GM12874 (cell line): ENCODE data around the gene FAM221B.

ENCODE experiments used
- TF ChIP-seq, protein P1 (sequence below): IDR thresholded peaks from 2 replicates; pipeline ENCODE4 v1.5.1; 2011; ENCODE audit warnings: low read depth, mild to moderate bottlenecking, control low read depth, low read length, moderate library complexity; ENCODE audit not compliant: insufficient read depth

The FAM221B gene

DNA sequence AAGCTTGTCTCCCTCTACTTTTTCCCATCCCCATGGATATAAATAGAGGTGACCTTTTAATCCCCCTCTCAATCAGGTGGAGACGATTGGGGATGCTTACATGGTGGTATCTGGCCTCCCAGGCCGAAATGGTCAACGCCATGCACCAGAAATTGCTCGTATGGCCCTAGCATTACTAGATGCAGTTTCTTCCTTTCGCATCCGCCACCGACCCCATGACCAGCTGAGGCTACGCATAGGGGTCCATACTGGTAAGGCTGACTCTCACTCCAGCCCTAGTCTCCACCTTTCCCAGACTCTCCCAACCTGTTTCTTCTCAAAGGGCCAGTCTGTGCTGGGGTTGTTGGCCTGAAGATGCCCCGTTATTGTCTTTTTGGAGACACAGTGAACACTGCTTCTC, 20.1 kb downstream of the FAM221B start:
- TF ChIP-seq, protein P1, sequence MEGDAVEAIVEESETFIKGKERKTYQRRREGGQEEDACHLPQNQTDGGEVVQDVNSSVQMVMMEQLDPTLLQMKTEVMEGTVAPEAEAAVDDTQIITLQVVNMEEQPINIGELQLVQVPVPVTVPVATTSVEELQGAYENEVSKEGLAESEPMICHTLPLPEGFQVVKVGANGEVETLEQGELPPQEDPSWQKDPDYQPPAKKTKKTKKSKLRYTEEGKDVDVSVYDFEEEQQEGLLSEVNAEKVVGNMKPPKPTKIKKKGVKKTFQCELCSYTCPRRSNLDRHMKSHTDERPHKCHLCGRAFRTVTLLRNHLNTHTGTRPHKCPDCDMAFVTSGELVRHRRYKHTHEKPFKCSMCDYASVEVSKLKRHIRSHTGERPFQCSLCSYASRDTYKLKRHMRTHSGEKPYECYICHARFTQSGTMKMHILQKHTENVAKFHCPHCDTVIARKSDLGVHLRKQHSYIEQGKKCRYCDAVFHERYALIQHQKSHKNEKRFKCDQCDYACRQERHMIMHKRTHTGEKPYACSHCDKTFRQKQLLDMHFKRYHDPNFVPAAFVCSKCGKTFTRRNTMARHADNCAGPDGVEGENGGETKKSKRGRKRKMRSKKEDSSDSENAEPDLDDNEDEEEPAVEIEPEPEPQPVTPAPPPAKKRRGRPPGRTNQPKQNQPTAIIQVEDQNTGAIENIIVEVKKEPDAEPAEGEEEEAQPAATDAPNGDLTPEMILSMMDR: no peak

DNA sequence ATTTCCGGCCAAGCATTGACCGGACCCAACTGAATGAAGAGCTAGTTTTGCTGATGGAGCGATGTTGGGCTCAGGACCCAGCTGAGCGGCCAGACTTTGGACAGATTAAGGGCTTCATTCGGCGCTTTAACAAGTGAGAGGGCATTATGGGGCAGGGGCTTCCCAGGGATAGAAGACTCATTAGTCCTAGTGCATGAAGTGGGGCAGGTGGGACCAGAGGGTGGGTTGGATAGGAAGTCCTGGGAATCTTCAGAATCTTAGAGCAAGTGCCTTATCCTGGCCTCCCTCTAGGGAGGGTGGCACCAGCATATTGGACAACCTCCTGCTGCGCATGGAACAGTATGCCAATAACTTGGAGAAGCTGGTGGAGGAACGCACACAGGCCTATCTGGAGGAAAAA, 22.4 kb downstream of the FAM221B start:
- TF ChIP-seq, protein P1: no peak

DNA sequence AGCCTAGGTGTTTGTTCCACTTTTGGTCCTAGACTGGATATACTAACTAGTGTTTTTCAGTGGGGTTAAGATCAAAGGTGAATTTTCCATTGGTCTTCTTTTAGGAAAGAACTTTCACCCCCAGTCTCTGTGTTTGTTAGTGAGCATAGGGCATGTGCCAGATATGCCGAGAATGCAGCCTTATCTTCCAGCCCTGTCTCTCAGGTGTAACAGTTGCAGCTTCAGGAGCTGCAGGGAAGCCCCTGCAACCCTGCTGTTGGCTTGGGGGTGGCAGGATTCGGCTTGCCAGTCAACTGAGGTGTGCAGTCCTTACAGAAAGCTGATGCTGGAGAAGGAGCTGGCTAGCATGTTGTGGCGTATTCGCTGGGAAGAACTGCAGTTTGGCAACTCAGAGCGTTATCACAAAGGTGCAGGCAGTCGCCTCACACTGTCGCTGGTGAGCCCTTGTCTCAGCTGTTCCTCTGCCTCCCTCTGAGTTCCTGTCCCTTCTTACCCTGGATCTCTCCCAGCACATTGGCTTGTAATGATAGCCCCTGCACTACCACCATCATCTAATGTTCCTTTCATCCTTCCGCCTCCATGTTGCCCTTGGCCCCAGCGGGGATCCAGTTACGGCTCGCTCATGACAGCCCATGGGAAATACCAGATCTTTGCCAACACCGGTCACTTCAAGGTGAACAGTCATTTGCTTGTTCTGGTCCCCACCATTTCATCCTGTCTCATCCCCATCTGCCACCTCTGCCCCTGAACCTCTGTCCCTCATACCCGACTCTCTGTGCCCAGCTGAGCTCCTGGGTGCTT, 27.0 kb downstream of the FAM221B start:
- TF ChIP-seq, protein P1: no peak

DNA sequence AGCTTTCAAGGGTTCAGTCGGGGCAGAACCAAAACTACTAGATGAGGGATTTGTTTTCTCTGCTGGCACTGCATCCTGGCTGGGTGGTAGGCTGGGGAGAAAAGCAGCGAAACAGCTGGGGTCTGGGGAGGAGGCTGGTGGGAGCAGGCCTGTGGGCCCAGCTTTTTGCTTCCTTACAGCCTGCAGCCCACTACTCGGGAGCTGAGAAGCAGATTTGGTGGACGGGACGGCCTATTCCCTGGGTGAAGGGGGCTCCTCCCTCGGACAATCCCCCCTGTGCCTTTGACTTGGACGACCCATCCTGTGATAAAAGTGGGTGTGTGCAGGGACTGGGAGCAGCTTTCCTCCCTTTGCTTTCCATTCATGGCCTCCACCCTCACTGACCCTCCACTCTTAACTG, 28.0 kb downstream of the FAM221B start:
- TF ChIP-seq, protein P1: no peak

DNA sequence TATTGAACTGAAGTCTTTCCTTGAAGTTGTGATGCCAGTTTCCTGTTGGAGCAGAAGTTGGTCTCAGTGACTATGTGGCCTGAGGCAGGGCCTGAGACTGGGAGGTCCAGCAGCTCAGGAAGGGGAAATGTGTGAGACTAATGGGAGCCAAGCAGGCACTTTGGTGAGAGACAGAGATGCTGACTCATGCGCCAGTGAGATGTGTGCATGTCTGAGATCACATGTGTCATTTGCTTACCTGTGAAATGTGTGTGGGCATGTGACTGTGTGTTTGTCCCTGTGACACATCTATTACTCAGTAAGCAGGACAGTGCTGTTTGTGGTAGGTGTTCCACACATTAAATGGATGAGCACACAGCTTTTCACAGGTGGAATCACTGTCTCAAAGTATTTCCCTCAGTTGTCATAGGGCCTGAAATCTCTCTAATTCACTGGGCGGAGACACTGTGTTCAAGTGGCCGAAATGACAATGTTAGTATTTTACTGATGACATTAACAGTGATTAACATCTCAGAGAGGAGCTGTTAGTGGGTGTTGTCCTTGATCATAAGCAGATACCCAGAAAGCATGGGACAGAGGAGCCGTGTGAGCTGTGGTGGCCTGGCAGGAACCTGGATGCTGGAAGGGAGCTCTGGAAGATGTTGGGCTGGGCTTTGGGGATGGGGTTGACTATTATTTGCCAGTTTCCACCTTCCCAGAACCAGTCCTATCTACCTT, 29.7 kb downstream of the FAM221B start:
- TF ChIP-seq, protein P1: no peak

DNA sequence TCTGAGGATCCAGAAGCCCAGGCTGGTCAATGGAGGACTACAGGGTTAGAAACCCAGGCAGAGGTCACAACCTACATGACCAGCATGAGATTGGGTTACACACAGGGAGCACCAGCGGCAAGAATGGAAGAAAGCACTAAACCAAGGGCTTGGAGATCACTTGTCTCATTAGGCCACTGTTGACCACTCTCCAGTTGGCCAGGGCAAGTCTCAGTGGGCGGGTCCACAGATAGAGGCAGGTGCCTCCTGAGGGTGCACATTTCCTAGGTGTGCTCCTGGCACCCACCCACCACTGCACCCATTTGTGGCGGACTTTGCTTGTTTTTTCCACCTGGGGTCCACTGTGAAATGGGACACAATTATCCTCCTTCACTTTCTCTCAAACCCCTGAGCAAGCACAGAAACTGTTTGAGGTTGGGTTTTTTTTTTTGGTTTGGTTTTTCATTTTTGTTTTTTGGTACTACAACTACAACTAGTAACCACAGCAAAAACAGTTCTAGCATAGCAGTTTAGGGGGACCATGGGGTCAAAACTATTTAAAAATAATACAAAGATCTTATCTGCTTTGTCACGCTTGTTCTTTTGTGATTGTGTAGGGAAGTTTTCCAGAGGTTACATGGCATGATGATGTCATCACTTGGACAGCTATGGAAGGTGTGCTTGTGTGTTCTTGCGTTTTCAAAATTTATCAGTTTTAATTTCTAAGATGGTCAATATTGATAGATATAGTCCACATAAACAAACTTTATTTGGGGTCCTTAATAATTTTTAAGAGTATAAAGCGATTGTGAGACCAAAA, 31.0 kb downstream of the FAM221B start:
- TF ChIP-seq, protein P1: no peak

DNA sequence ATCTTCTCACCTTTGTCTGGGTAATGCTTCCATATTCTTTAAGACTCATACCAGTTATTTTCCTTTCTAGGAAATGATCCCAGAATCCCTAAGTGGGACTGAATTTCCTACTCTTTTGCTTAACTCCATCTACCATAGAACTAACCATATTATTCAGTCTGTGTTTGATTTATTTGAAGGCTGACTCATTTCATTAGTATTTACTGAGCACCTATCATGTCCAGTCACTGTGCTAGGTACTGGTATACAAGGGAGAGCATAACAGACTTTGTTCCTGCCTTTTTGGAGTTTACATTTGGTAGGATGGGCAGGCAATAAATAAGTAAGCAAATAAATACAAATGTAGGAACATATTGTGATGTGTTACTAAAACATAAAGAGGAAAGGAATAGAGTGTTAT, 32.8 kb downstream of the FAM221B start:
- TF ChIP-seq, protein P1: no peak
